GM19025 (cell line): ENCODE data around the gene ARHGAP25.

Experiments
- ATAC-seq: cut with Tn5 transposase; IDR thresholded peaks from one replicate; pipeline ENCODE4 v1.9.1; 2021; ENCODE audit warnings: mild to moderate bottlenecking, low read depth, moderate library complexity; ENCODE audit not compliant: unreplicated experiment

The ARHGAP25 gene

DNA sequence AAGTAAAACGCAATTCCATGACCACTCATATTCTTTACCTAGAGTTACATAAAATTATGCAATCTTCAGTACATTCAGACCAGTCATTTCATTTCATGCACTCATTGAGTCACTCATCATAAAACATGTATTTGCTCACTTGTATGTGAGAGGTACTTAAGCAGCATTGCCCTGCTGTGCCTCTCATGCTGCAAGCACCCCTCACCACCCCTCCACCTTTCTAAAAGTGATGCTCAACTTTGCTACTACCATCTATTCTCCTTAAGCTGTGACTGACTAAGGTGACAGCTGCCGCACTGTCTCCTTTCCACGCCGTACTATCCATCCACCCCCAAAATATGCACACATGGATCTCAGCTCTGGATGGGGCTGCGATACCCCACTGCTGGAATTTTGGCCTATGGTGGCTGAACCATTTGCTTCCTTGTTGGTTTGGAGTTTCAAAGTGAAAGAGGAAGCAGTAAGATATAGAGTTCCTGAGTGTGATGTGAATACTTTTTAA, 7.2 kb downstream of the ARHGAP25 start:
- no peak for ATAC-seq

DNA sequence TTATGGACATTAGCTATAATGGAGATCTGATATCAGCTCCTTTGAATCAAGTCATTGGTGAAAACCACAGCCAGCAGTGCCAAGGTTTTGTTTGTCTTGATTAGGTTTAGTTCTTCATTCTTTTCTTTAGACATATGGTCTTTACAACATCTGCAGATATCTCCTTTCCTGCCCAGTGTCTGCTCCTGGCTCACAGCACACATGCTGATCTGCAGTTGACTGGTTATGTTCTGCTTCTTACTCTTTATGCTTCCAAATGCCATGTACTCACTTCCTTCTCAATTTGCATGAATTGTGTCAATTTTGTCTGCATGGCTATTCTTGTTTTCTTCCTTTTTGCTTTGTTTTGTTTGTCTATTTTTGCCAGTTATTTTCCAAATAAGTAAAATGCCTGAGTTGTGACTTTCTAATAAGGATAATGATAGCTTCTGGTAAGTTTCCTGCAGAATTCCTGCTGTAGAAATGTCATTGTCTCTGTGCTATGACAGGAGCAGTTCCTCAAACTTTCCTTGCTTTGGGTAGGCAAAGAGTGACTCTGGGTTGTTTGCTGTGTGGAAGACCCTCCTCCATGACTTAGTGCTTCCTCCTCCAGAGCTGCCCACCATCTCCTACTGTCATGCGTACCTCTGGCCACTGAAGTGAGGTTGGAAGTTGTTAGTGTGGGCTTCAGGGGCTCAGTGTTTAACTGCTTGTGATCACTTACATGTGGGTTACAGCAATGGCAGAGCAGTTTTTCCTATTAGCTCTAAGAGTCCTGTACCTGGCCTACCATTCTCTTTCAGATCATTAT, 8.2 kb downstream of the ARHGAP25 start:
- no peak for ATAC-seq

DNA sequence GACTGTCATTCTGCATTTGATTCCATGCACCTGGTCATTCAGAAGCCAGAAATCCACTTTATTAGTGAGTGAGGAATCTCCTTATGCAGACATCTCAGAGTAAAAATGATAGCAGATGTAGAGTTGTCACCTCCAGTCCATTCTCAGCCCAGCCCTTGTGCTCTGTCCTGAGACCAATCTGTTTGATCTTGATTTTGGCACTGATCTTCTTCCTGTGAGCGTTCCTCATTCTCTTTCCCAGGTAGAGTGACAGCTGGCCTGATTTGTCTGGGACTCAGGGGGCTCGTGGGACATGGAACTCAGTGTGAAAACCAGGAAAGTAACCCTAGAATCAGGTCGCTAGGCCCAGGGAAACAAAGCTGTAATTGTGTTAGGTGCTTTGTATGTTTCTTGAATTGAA, 8.9 kb downstream of the ARHGAP25 start:
- ATAC-seq = no peak

DNA sequence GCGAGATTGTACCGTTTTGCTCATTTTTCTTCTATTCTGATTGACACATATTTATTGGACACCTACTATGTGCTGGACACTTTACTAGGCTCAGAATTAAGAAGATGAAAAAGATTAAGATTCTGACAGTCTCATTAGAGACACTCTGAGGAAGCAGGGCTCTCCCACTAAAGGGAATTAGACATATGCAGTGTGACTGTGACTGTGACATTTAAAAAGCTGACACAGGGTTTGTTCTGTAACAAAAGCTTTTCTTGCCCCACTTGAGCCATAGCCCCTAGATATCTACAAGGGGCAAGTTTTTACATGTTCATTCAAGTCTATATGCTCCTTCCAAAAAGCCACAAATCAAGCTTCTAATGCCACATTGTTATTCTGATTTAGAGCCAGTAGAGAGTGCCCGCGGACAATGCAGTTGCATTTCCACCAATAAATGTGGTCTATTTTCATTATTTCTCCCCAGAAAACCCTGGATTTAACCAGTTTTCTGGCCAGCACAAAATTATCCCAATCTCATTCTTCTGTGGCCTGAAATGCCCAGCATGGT, 9.8 kb downstream of the ARHGAP25 start:
- no peak for ATAC-seq

DNA sequence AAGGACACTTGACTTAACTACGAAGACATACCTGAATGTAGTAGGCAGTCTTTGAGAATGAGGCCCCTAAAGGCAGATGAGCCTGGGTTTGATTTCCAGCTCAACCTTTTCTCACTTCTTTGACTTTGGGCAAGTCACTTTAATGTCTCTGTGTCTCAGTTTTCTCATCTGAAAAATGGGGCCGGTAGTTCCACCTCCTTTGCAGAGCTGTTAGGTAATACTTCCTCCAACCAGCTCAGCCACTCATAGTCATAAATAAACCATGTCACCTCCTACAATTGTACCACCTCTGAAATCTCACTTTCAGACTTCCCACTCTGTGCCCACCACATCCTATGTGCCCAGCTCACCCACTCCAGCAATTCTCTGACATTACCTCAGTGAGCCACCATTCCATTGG, 10.4 kb downstream of the ARHGAP25 start:
- no peak for ATAC-seq

DNA sequence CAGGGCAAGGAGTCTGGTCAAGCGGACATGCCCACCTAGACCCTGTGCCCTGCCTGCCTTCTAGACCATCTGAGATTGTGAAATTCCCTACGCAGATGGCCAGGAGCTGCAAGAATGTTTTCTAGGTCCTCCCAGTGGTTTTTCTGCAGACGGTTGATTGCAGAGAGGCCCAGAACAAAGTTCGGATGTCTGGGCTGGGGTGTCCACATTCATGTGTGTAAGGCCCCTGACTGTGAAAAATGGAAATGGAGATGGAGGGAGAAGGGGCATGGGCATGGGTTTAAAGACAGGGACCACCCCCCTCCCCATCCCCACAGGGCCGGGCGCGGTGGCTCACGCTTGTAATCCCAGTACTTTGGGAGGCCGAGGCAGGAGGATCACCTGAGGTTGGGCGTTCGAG, 11.8 kb downstream of the ARHGAP25 start:
- ATAC-seq = no peak

DNA sequence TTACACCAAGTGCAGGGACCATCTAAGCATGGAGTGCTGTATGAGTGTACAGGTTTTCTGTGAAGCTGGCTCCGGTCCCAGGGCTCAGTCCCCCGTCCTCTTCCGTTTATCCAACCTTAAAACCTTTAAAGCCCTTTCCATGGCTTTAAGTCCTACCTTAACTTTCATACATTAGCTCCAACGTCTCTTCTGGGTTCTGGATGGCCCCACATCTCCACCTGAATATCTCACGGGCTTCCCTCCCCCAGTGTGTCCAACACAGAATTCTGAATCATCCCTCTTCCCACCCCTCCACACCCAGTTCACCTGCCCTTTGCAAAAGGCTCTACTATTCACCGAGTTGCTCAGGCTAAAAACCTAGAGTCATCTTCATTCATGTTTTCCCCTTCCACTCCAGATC, 12.8 kb downstream of the ARHGAP25 start:
- ATAC-seq = no peak

DNA sequence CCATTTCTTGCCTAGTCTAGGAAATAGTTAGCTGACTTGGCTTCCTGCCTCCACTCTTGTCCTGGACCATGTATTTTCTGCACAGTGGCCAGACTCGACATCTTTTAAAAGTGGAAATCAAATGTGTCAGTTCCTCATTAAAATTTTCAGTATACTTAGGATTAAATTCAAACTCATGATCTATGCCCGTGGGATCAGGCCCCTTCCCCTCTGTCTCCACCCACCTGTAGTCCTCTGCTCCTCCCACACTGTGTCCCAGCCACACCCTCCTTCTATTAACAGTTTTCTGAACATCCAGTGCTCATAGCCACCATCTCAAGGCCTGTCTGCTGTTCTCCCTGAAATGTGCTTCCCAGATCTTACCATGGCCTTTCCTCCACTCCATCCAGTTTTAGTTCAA, 13.3 kb downstream of the ARHGAP25 start:
- ATAC-seq = no peak

DNA sequence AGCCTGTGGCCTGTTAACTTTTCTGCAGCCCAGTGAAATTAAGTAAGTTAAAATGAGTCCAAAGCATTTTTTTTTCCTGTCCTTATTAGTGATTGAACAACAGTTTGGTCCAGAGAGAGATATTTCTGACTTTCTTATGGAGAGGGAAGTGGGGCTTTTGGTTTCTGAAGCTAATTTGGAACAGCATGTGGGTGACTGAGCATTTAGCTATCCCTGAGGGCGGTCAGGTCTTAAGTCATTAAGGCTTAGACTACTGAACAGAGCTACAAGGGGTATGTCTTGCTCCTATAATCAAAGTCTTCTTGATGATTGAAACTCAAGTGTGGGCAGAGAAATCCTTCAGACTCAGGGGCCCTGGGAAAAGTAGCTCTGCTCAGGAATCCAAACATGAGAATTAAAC, 14.0 kb downstream of the ARHGAP25 start:
- ATAC-seq = no peak

DNA sequence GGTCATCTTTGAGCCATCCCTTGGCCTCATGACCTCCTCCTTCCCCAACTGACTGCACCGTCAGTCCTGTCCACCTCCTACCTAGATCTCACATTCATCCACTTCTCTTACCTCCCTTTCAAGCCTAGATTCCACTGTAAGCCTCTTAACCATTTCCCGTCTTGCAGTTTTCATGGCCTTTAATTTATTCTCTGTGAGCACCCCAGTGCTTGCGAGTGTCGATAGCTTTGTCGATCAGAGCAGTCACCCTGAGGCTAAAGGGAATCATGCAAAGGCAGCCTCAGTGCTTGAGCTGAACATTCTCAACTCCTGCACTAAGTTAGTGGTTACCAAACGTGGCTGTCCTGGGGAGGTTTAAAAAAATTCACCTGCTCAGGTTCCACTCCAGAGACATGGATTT, 14.7 kb downstream of the ARHGAP25 start:
- ATAC-seq = no peak

DNA sequence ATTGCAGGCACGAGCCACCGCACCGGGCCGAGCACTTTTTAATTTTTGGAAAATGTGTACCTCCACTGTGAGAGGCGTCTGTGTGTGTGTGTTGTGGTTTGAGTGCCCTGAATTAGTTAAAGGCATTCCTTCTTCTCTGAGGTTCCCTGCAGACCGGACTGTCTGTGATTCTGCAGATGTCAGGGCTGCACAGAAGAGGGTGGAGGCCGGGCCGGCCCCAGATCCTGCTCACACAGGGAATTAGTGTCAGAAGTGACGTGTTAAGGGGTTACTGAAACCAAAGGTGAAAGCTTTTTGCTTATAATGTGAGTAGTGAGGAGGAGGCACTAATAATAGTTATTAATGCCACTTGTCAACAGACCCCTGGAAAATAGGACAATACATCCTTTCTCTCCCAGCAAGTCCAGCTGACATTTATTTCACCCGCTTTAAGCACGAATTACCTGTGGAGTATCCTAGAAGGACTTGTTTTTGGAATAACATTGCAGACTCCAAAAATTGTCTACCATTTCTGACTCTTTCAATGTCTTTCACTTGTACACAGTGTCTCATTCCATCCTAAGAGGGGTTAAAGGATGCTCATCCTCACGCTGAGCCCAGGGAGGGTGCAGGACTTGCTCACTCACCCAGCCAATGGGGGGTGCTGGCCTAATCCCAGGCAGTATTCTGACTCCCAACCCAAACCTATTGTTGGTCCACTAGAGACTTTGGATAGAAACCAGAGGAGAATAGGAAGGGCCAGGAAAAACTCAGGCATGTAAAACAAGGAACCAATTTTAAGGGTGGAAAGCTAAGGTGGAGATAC, 16.2 kb downstream of the ARHGAP25 start:
- ATAC-seq = no peak

DNA sequence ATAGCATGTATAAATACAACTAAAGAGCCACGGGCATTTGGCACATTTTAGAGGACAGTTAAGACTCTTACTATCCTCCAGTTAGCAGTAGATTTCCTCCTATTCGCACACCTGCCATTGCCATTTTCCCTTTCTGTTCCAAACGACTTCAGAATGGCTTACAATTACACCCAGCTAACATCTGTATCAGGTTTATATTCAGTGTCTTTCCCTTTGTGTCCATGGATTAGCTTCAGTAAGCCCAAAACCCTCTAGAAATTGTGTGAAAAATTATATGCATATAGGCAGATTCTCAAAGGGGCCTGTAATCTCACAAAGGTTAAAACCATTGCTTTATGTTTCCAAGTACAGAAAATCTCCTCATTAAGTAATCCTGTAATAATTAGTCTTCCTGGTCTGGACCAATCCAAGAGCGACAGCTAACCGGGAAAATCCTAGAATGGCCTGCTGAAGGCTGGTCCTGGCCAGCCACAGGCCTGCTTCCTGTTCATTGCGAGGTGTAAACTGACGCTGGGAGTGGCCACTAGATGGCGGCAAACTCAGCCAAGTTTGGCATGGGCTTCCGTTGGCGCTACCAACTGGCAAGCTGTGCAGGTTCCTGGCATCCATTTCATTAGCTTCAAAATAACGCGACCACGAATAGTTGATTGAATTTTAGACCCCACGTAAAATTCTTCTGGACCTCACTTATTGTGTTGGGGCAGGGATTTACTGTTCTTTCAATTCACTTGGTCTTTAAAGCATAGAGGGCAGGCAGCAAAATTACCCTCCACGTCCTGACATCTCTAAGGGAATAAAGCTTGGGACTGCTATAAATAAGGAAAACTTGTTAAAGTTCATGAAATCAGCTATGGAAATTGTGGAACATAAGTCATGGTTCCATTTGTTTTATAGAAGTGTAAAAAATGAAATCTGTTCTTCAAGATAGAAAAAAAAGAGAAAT, 17.1 kb downstream of the ARHGAP25 start:
- peak; percentile 94 for ATAC-seq

DNA sequence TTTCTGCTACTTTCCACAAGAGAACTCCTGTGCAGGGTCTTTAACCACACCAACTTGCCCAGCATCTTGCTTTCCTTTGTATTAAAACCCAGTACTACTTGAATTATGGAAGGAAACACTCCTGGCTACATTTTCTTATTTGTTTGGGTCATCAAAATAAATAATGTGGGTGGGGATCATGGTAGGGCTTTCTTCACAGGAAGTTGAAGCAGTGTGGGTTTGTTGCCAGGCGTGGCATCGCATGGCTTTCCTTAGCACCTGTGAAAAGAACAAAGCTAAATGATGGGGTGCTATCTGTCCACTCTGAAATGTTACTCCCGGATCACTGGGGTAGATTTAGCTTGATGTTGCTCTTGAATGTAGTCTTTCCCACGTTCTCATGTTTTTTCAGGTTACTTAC, 18.7 kb downstream of the ARHGAP25 start:
- no peak for ATAC-seq

DNA sequence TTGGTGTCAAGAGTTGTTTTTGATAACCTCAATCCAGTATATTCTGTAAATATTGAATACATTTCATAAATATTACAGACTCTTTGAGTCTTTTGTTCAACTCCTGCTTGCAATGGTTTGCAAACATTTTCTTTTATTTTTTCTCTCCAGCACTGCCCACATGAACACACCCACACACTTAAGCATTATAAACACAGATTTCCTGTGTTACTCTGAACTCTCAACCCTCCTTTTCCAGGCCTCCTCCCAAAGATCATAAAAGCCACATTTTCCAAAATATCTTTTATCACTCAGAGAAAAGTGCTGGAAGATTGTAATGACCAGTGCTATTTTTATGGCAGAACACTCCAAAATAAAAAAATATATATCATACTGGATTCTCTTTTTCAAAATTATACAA, 20.5 kb downstream of the ARHGAP25 start:
- ATAC-seq = no peak

DNA sequence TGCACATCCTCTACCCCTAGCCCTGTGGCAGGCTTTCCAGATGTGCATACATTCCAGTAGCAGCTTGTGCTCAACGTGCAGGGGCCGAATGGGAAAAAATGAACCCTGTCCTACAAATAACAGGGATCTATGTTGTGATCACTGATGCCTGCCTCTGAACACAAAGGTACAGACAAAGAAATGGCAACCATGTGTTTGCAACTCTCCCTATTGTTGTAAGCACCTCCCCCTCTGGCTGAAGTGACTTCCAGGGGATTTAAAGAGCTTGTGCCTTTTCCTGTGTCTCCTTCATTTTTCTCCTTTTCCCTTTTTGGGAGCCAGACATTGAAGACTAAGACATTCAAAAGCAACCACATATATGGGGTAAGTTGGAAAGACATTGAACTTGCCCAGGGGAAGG, 21.6 kb downstream of the ARHGAP25 start:
- no peak for ATAC-seq

DNA sequence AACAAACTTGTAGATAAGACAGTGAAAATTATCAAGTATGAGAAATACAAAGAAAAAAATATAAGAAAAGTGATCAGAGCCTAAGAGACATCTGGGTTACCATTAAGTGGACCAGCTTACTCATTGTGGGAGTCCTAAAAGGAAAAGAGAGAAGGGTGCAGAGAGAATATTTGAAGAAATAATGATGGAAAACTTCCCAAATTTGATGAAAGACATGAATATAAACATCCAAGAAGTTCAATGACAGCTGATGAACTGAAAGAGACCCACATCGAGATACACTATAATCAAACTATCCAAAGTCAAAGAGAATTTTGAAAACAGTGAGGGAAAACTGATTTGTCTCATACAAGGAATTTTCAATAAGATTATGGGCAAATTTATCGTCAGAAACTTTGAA, 22.5 kb downstream of the ARHGAP25 start:
- ATAC-seq = no peak

DNA sequence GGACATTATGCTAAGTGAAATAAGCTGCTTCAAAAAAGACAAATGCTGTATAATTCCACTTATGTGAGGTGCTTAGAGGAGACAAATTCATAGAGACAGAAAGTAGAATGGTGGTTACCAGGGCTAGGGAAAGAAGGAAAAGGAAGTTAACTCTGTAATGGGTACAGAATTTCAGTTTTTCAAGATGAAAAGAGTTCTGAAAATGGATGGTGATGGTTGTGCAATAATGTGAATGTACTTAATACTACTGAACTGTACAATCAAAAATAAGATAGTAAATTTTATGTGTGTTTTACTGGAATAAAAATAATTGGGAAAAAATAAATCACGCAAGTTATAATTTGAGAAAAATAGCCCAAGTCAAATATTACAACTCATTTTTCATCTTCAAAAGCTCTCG, 27.5 kb downstream of the ARHGAP25 start:
- no peak for ATAC-seq

DNA sequence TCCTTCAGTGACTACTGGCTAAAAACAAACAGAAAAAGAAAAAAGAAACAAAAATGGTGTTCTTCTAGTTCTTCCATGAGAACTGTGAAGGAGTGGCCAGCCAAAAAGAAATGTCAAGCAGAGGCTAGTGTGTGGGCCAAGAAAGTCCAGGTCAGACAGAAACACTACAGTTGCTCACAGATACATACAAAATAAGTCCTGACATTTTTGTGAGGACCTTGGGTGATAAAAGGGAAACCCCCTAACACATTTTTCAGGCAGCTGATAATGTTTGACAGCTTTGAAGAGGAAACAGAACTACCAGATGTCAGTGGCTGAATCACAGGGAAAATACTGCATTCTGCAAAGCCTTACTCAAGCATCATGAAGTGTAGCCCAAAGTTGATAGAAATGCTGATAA, 28.1 kb downstream of the ARHGAP25 start:
- peak; percentile 53 for ATAC-seq

DNA sequence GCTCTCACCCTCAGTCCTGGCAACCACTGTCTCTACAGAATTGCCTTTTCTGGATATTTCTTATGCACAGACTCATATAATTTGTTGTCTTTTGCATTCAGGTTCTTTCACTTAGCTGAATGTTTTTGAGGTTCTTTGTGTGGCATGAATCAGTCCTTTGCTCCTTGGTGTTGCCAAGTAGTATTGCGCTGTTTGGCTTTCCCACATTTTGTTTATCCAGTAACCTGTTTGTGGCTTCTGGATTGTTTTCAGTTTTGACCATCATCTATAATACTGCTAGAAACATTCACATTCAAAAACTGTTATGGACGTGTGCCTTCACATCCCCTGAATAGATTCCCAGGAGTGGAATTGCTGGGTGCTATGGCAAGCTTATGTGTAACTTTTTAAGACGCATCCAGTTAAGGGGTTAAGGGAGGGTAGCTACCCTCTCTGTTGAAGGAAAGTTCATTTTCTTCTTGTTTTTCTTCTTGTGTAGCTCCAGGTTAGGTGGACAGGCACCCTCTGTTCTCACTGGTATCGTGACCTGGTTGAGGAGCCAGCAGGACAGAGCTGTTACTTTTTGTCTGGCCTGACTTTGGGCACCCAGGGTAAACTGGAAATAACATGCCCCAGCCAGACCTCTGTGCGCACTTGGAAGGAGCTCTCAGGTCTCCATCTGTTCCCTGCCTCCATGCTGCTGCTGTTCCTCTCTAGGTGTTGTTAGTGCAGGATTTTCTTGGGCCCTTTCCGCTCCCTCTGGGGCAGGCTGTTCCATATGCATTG, 29.6 kb downstream of the ARHGAP25 start:
- ATAC-seq = no peak
